Panc1 (cell line): ENCODE data around the gene PIN1.

ENCODE experiments used
- POLR2AphosphoS5 ChIP-seq: IDR thresholded peaks from 2 replicates; pipeline ENCODE4 v1.6.1; 2012; ENCODE audit warnings: mild to moderate bottlenecking, low read depth, low read length, moderate library complexity
- TF ChIP-seq, protein P1 (sequence below): fragments of 450-650 bp; IDR thresholded peaks from 2 replicates; pipeline ENCODE4 v1.5.1; 2017; ENCODE audit warnings: mild to moderate bottlenecking

DNA sequence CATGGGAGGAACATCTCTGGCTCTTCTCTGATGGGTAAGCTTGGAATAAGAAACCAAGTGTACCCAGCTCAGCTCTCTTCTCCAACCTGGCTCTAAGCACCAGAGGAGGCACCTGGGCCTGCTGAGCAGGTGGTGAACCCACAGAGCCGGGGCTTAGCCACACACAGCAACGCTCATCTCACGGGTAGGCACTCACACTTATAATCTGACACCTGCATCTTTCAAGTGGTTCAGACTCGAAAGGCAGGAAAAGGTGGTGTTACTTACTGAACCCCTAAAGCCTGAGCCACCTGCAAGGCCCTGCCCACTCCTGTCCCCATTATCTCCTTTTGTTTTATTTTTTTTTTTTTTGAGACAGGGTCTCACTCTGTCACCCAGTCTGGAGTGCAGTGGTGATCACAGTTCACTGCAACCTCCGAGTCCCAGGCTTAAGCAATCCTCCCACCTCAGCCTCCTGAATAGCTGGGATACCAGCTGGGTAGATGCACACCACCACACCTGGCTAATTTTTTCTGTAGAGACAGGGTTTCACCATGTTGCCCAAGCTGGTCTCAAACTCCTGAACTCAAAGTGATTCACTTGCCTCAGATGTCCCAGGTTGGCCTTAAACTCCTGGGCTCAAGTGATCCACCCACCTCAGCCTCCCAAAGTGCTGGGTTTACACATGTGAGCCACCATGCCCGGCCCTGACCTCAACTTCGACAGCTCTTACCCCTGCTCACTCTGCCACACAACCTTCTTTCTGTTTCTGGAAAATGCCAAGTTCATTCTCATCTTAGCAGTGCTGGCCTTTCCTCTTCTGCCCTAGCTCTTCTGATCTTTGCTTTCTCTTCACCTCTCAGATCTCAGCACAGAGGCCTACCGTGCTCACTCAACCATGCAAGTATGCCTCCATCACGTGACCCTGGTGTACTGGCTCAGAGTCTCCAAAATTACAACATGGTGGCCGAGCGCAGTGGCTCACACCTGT, 26.0 kb upstream of the PIN1 start:
- TF ChIP-seq, protein P1, sequence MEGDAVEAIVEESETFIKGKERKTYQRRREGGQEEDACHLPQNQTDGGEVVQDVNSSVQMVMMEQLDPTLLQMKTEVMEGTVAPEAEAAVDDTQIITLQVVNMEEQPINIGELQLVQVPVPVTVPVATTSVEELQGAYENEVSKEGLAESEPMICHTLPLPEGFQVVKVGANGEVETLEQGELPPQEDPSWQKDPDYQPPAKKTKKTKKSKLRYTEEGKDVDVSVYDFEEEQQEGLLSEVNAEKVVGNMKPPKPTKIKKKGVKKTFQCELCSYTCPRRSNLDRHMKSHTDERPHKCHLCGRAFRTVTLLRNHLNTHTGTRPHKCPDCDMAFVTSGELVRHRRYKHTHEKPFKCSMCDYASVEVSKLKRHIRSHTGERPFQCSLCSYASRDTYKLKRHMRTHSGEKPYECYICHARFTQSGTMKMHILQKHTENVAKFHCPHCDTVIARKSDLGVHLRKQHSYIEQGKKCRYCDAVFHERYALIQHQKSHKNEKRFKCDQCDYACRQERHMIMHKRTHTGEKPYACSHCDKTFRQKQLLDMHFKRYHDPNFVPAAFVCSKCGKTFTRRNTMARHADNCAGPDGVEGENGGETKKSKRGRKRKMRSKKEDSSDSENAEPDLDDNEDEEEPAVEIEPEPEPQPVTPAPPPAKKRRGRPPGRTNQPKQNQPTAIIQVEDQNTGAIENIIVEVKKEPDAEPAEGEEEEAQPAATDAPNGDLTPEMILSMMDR: no peak
- TF ChIP-seq POLR2AphosphoS5: no peak
